Tibial nerve (tissue), 3 donors: ENCODE data around the gene CCL20.

Experiments
- POLR2A ChIP-seq, 2 donors: fragments of 450-650 bp; IDR thresholded peaks; one replicate each; pipeline ENCODE4 v1.6.1; 2017; ENCODE audit warnings: antibody characterized with exemption in 2 of 2, mild to moderate bottlenecking in 2 of 2, moderate library complexity in 2 of 2
- TF ChIP-seq, protein P1 (sequence below), 5 experiments: fragments of 200-600 bp in 3 of 5; fragments of 450-650 bp in 2 of 5; sonication (generic) in 3 of 5; IDR thresholded peaks; one replicate each; pipeline ENCODE4 v1.5.1; 2016 to 2019; ENCODE audit warnings: antibody characterized with exemption in 5 of 5, mild to moderate bottlenecking in 3 of 5, moderate library complexity in 2 of 5

DNA sequence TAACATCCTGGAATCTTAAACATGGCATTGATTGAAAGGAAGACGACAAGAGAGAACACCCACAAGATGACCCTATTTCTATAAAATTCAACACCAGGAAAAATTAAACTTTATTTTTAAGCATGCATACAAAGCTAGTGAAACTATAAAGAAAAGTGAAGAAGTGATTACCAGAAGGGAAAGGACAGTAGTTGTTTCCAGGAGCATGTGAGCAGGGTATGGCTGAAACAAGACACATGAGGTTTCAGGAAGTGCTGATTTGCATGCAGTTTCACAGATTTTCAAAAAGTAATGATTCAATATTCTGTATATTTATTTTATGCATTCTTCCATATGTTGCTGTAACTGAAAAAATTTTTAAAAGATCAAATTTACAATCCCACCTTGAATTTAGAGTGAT lies 33.2 kb downstream of the CCL20 start:
- TF ChIP-seq, protein P1, sequence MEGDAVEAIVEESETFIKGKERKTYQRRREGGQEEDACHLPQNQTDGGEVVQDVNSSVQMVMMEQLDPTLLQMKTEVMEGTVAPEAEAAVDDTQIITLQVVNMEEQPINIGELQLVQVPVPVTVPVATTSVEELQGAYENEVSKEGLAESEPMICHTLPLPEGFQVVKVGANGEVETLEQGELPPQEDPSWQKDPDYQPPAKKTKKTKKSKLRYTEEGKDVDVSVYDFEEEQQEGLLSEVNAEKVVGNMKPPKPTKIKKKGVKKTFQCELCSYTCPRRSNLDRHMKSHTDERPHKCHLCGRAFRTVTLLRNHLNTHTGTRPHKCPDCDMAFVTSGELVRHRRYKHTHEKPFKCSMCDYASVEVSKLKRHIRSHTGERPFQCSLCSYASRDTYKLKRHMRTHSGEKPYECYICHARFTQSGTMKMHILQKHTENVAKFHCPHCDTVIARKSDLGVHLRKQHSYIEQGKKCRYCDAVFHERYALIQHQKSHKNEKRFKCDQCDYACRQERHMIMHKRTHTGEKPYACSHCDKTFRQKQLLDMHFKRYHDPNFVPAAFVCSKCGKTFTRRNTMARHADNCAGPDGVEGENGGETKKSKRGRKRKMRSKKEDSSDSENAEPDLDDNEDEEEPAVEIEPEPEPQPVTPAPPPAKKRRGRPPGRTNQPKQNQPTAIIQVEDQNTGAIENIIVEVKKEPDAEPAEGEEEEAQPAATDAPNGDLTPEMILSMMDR (IDR thresholded peaks at IDR 0.05) = no peak
- TF ChIP-seq POLR2A (IDR thresholded peaks at IDR 0.05) = no peak
